Loucy (cell line): ENCODE measurements around the gene PHKG1.

Source experiments
- EZH2phosphoT487 ChIP-seq: fragments of 200-600 bp; IDR thresholded peaks from 2 replicates; pipeline ENCODE4 v1.6.1; 2018; ENCODE audit warnings: antibody characterized with exemption, mild to moderate bottlenecking, moderate library complexity, borderline replicate concordance
- TF ChIP-seq, protein P1 (sequence below): fragments of 200-600 bp; sonication (generic); conservative IDR thresholded peaks from 2 replicates; pipeline ENCODE4 v1.5.1; 2014; ENCODE audit warnings: mild to moderate bottlenecking, antibody characterized with exemption, low read length

DNA sequence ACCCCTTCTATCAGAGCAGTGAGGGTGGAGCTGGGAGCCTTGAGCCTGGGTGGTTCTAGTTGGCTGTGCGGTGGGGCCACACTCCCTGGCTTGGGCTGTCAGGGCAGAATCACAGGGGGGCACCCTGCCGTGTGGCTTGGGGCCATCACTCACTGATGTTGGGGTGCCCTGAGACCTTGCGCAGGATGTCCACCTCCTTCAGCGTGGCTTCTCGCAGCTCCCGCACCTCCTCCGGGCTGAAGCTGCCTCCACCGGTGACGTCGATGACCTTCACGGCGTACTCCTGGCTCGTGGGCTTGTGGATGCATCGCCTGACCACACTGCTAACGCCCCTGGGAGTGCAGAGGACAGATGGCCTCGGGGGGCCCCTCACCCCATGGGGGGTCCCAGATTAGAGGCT, 5.3 kb downstream of the PHKG1 start:
- TF ChIP-seq, protein P1, sequence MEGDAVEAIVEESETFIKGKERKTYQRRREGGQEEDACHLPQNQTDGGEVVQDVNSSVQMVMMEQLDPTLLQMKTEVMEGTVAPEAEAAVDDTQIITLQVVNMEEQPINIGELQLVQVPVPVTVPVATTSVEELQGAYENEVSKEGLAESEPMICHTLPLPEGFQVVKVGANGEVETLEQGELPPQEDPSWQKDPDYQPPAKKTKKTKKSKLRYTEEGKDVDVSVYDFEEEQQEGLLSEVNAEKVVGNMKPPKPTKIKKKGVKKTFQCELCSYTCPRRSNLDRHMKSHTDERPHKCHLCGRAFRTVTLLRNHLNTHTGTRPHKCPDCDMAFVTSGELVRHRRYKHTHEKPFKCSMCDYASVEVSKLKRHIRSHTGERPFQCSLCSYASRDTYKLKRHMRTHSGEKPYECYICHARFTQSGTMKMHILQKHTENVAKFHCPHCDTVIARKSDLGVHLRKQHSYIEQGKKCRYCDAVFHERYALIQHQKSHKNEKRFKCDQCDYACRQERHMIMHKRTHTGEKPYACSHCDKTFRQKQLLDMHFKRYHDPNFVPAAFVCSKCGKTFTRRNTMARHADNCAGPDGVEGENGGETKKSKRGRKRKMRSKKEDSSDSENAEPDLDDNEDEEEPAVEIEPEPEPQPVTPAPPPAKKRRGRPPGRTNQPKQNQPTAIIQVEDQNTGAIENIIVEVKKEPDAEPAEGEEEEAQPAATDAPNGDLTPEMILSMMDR: no peak
- no peak for TF ChIP-seq EZH2phosphoT487
